ENCODE measurements around the gene ZBTB24. TPM values are rescaled to one million over a fixed set of nuclear protein-coding genes. Genes with fewer than 3 reads are reported as not detected.

The ZBTB24 gene
- total RNA-seq, 4 donors from 2014 or later, result 3.7 to 10.5 (median 6.1) TPM

- TF ChIP-seq CTCF (IDR thresholded peaks at IDR 0.05 in 4 of 5, conservative IDR thresholded peaks at IDR 0.05 in 1 of 5) (no peak), POLR2A (IDR thresholded peaks at IDR 0.05) (no peak)
- ATAC-seq (no peak), DNase-seq (no peak)
- no peak overlapping the region for H3K27ac ChIP-seq
- H3K4me3 ChIP-seq, result no peak overlapping the region
- H3K36me3 ChIP-seq, result peaks cover 0 to 12% of the 10 kb centered on the region in 2 donors
- no peaks in the 10 kb centered on the region for H3K9me3 ChIP-seq
- H3K4me1 ChIP-seq, result peaks cover 0 to 5% of the 10 kb centered on the region in 2 donors
- H3K27me3 ChIP-seq, result no peaks in the 10 kb centered on the region
- intact Hi-C loops (cut with DNase I; ENCODE audit: low total_unique reads) (no loop called here), in situ Hi-C loops (cut with MboI; ENCODE audit: low sequenced_read_pairs in 4 of 4) (no loop called here)
Measured at GRCh38 chr6:109446541-109446940, 36.5 kb downstream of the ZBTB24 start.

- DNase-seq (no peak), ATAC-seq (no peak)
- peaks cover 0 to 9% of the 10 kb centered on the region in 2 donors for H3K4me1 ChIP-seq
- H3K27ac ChIP-seq, result no peak overlapping the region
- H3K27me3 ChIP-seq, result no peaks in the 10 kb centered on the region
- TF ChIP-seq POLR2A (IDR thresholded peaks at IDR 0.05), result no peak
- no peak for TF ChIP-seq CTCF (IDR thresholded peaks at IDR 0.05 in 4 of 5, conservative IDR thresholded peaks at IDR 0.05 in 1 of 5)
- intact Hi-C loops (cut with DNase I; ENCODE audit: low total_unique reads), result no loop called here
- H3K36me3 ChIP-seq, result peaks cover 0 to 12% of the 10 kb centered on the region in 2 donors
- no peak overlapping the region for H3K4me3 ChIP-seq
- no peaks in the 10 kb centered on the region for H3K9me3 ChIP-seq
- in situ Hi-C loops (cut with MboI; ENCODE audit: low sequenced_read_pairs in 4 of 4), result no loop called here
Measured at GRCh38 chr6:109446072-109446471, 36.9 kb downstream of the ZBTB24 start.

GRCh38 chr6:109445382-109445781 lies 37.6 kb downstream of the ZBTB24 start:
- Histone ChIP-seq H3K36me3 (peaks cover 0 to 12% of the 10 kb centered on the region in 2 donors), H3K27me3 (no peaks in the 10 kb centered on the region), H3K4me3 (no peak overlapping the region), H3K27ac (no peak overlapping the region), H3K9me3 (no peaks in the 10 kb centered on the region), H3K4me1 (peaks cover 0 to 9% of the 10 kb centered on the region in 2 donors)
- no peak for DNase-seq
- in situ Hi-C loops (cut with MboI; ENCODE audit: low sequenced_read_pairs in 4 of 4) (no loop called here), intact Hi-C loops (cut with DNase I; ENCODE audit: low total_unique reads) (no loop called here)
- TF ChIP-seq POLR2A (IDR thresholded peaks at IDR 0.05) (no peak), CTCF (IDR thresholded peaks at IDR 0.05 in 4 of 5, conservative IDR thresholded peaks at IDR 0.05 in 1 of 5) (no peak)
- ATAC-seq, result no peak

GRCh38 chr6:109443425-109443950 lies 39.5 kb downstream of the ZBTB24 start:
- TF ChIP-seq CTCF (IDR thresholded peaks at IDR 0.05 in 4 of 5, conservative IDR thresholded peaks at IDR 0.05 in 1 of 5), result no peak
- no peak for TF ChIP-seq POLR2A (IDR thresholded peaks at IDR 0.05)
- intact Hi-C loops (cut with DNase I; ENCODE audit: low total_unique reads) (loop anchor here (5.0 kb wide), 1 partner anchor 346 kb away; the partner anchor contains the start of gene CEP57L1), in situ Hi-C loops (cut with MboI; ENCODE audit: low sequenced_read_pairs in 4 of 4) (no loop called here)
- Histone ChIP-seq H3K4me1 (peaks cover 10 to 15% of the 10 kb centered on the region in 2 donors), H3K4me3 (no peak overlapping the region), H3K36me3 (peaks cover 0 to 12% of the 10 kb centered on the region in 2 donors), H3K27me3 (no peaks in the 10 kb centered on the region), H3K9me3 (no peaks in the 10 kb centered on the region), H3K27ac (no peak overlapping the region)
- ATAC-seq, result no peak
- DNase-seq, result no peak
